HG02981 (cell line): ENCODE data around the gene RBM19.

ENCODE experiments used
- ATAC-seq: cut with Tn5 transposase; IDR thresholded peaks from one replicate; pipeline ENCODE4 v1.9.1; 2021; ENCODE audit warnings: mild to moderate bottlenecking, moderate library complexity; ENCODE audit not compliant: unreplicated experiment

RBM19 gene

DNA sequence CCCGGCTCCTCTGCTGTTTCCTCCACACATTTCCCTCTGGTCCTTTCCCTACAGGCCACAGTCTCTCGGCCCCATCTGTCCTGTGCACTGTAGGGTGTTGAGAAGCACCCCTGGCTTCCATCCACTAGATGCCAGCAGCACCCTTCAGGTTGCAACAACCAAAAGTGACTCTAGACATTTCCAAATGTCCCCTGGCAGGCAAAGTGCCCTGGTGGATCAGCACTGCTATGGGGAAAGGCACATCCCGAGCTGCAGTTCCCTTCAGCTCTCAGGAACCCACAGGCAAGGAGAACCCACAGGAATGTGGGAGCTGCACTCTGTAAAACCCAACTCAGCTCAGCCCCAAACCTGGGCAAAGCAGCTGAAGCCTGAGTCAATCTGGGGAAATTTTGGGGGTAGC, 77.0 kb downstream of the RBM19 start:
- ATAC-seq = no peak

DNA sequence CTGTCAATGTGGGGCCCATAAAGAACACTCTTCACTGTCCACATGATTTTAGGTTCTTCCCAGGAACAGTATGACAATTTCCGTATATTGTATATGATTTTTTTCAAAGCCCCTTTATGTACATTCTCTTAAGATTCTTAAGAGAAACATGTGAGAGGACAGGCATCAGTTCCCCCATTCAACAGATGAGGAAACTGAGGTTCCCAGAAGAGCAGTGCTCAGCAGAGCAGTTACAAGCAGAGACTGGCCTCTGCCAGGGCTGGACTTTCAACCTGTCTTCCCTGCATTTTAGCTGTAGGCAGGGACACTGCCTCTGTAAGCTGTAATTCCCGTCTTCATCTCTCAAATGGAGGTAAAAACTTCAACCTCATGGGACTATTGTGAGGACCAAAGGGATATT, 77.7 kb downstream of the RBM19 start:
- no peak for ATAC-seq

DNA sequence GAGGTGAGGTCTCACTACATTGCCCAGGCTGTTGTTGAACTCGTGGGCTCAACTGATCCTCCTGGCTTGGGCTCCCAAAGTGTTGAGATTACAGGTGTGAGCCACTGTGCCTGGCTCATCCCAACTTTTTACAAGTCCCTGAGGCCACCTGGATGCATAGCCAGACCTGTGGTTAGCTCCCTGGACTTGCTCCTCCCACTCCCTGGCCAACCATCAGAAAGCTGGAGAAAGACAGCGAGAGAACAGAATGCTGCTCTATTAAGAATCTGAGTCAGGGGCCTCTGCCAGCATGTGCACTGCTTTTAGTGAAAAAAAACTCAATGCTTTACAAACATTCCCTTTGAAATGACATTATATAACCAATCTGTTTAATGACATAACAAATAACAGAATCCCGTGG, 78.2 kb downstream of the RBM19 start:
- no peak for ATAC-seq

DNA sequence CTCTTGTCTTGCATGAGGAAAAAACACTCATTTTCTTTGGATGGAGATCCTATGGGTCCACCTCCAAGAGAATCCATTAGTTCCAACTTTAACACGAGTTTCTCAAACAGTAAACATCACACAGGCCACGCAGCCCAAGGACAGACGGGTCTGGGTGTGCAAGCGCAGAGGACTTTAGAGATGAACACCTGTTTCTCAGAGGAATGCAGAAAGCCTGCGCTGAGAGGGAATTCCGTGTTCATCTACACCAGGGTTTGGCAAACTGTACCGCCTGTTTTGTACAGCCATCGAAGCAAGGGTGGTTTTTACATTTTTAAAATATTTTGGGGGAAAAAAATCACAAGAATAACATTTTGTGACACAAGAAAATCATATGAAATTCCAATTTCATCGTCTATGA, 79.4 kb downstream of the RBM19 start:
- ATAC-seq = no peak

DNA sequence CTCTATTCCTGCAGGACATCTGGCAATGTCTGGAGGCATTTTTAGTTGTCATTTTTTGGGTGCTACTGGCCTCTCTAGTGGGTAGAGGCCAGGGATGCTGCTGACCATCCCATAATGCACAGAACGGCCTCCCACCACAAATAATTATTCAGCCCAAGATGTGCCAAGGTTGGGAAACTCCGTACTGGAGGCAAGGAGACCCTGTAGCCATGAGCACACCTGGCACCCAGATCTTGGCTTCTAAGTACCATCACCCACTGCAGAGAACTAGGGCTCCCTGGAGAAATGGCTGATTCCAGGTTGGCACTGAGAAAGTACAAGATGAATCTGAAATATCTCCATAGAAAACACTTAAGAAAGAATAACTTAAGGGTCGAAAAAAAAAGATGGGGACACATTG, 81.7 kb downstream of the RBM19 start:
- ATAC-seq = no peak

DNA sequence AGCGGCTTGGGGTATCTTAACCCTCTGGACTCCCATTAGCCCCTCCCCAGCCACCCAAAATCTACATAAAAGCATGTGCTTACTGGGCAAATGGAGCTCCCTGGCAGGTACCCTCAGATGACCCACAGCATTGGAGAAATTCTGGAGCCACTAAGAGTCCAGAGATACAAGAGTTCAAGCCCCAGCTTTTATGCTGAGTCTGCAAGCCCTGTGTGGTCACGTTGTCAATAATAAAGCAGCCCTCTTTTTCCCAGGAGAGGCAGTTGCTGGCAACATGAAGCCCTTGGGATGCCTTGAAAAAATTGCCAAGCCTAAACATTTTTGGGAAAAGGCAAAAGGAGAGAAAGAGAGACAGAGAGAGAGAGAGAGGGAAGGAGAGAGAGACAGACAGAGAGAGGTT, 83.4 kb downstream of the RBM19 start:
- ATAC-seq = no peak

DNA sequence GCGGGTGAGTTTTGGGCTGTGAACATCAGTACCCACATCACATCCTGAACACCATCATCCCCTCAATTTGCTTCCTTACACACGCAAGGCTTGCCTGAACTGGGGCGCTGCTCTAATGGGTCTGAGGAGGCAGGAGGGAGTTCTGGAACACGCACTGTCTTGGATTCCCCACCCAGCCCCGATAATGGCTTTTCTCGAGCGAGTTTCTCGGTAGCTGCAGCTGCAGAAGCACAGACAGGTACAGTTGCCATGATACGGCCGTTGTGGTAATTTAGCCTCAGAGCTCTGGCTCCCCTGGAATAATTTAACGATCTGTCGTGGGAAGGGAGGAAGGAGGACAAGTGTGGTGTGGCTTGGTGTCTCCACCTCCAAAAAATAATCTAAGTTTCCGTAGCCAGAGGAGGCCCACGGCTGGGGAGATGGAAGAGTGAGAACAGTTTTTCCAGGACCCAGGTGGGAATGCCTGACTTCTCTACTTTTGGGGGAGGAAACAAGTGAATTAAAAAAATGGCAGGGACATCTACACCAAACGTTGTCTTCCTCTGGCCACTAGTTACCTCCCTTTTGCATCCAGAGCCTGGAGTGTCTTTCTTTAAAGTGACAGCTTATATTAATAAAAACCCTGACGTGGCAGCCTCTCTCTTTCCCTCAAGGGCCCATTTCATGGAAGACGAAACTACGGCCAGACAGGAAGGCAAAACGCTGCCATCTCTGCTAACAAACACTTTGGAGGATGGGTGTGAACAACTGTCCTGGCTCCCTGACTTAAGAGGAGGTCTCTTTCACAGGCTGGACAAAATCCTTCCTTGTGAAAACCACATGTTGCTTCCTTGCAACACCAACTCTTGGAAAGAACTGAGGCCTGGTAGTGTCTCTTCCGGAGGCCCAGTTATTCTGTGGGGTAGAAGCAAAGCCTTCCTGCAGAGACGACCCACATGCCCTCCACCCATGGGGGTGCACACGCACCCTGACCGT, 84.8 kb downstream of the RBM19 start:
- ATAC-seq = no peak

DNA sequence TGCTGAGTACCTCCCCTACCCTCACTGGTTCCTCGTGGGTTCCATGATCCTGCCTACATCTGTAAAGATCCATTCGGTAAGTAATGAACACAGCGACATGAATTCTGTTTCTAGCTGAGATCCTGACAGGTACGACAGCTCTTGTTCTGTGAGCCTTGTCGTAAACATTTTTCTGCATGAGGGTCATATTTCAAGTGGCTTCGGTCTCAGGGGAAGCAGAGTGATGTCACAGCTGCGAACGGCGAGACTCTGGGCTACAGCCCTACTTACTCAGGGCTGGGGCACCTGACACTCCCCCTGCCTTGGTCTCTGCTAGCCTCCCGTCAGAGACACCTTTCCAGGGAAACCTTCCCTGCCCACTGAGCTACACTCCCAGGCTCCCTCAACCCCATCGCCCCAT, 85.8 kb downstream of the RBM19 start:
- ATAC-seq = no peak

DNA sequence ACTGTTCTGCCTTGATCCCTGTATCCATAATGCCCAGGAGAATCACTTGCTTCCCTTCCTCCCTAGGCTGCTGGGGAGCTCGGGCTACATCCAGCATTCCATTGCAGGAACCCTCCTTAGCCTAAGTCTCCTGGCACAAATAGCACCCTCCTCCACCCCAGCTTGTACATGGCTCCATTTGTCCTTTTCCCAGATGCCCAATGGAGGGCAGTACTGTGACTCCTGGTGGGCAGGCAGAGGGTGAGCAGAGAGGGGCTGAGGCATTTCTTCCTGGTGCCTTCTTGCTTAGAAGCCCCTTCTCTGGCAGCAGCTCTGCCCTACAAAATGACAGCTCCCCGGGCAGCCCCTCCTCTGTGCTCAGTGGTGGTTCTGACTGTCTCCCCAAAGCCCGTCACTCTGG, 86.5 kb downstream of the RBM19 start:
- ATAC-seq = no peak

DNA sequence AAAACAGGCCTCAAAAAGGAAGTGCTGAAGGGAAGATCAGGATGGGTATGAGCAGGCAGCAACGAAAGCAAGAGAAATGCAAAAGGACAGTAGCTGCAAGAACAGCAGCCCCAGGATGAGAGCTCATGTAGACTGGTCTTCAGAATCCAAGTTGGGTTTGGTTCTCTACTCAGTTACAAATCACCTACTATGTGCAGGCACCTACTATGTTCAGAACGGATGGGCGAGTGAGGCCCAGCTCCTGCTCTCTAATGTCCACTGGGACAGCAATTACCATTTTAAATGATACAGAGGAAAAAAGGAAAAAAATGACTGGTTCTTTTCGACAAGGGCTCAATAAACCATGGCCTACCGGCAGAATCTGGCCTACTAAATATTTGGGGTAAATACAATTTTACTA, 88.5 kb downstream of the RBM19 start:
- no peak for ATAC-seq

DNA sequence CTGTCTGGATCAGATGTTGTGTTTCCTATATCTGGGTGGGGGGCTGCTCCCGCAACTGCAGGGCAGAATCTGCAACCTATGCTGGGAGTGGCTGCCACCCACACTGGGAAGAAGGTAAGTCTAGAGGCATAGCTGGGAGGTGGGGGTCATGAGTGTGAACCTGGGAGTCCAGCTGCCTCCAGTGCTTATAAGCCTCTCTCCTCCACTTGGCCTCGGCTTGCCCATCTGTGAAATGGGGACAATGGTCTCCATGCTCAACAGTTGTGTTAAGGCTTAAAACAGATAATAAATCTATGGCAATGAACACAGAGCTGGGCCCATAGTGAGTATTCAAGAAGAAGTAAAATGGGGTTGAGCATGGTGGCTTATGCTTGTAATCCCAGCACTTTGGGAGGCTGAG, 90.0 kb downstream of the RBM19 start:
- ATAC-seq = no peak

DNA sequence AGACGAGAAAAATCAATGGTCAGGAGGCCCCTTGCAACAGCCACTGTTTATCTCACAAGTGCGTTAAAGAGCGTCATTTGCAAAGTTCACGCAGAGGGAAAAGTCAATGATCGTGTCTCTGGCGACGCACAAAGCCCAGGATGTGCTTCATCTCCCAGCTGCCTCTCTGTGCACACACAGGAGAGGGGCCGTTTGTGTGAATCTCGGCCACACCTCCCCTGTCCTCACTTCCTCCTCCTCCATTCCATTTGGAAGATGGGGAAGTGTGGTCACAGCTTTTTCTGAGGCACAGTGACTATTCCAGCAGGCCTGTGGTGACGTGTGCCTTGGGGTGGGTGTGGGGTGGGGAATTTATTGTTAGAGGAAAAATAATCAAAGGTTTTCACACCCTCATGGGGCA, 90.4 kb downstream of the RBM19 start:
- ATAC-seq = no peak

DNA sequence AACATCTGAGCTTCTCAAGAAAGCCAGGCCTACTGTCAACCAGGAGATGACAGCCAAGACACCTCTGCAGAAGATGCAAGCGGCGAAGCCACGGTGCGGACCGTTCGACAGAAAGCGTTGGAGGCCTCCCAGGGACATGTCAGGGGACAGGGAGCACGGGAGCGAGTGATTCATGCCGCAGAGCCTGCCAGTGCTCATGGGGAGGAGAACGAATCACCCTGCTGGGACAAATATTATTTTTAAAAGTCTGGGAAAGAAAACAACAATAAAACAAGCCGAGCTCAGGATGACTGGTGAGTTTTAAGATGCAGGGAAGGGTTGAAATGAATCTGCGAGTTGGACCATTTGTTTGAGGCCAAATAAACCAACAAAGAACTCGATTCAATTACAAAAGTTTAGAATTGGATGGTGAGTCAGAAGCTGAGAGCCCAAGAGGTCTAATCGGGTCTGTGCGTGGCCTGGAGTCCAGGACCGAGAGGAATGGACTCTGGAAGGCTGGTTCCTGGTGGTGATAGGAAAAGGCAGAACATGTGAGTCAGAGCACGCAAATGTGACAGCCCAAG, 91.0 kb downstream of the RBM19 start:
- ATAC-seq = no peak

DNA sequence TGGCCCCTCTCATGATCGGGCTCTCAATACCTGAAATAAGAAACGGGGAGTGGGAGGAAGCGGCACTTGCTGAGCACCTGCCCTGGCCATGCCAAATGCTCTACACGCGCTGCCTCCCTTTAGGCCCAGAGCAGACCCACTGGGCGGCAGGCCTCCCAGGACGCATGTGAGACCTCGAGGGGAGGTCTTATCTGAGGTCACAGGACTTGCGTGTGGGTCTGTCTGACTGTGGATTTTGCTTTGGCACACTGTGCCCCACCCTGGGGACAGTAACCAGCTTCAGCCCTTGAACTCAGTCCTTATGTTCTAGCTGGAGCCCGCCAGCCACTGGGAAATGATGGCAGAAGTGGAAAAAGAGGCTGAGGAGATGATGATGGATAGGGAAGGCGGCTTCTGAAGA, 91.8 kb downstream of the RBM19 start:
- no peak for ATAC-seq

DNA sequence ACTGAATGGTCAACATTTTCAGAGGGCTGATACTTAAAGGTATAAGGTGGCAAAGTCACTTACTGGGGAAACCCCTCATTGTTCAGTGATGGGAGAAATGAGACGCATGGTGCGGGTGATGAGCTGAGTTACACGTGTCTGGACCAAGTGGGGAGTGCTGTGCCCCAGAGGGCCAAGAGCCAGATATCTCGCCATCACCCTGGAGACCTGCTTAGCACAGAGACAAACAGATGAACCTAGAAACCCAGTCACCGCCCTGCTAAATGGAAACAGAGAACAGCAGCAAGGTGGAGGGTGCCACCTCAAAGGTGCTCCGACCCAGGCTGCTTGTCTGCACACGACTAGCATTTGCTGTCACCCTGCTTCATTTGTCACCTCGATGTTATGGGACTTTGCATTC, 92.4 kb downstream of the RBM19 start:
- no peak for ATAC-seq

DNA sequence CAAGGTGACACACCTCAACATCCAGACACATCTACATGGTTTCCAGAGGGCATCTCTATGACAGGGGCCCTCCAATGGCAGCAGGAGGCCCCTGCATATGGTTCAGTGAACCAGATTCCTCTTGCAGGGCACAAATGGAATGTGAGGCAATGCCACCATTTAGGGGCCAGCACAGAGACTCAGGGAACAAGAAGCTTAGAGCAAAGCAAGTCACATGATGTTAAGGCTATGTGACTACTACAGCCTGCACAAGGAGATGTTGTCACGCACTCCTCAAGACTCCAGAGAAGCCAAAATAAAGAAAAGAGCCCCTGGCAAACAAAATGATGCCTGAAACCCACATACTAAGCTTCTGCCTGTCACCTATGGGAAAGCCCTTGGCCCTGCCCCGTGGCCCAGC, 95.2 kb downstream of the RBM19 start:
- no peak for ATAC-seq

DNA sequence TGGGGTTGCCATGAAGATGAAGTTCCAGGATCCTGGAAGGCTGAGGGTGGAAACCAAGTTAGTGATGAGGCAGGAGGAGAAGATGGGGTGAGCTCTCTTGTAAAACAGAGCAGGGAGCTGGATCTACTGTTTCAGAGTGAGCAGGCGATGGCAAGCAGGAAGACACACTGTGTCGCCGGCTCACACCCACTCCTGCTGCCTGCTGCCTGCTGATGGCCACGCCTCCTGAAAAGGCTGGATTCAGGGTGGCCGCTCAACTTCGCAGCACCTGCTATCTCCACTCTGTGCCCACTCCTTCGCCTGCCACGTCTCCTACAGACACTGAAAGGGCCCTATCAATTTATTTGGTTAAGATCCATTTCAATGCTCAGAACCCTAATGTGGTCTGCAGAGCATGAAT, 96.1 kb downstream of the RBM19 start:
- ATAC-seq = no peak

DNA sequence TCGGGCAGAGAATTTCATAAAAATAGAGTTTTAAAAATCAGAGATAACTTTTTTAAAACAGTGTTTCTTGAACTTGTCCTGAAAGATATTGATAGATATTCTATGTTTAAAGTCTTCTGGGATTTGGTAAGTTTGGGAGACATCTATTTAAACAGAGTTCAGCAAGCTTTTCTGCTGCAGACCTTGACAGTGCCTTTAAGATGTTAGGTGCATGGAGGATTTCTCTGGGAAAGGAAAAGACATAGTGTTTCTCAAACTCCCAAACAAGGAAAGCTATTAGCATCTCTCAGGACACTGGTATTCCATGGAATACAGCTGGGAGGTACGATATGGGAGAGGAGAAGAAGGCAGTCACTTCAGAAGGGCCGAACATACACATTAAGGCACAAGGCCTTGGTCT, 97.8 kb downstream of the RBM19 start:
- ATAC-seq = no peak

DNA sequence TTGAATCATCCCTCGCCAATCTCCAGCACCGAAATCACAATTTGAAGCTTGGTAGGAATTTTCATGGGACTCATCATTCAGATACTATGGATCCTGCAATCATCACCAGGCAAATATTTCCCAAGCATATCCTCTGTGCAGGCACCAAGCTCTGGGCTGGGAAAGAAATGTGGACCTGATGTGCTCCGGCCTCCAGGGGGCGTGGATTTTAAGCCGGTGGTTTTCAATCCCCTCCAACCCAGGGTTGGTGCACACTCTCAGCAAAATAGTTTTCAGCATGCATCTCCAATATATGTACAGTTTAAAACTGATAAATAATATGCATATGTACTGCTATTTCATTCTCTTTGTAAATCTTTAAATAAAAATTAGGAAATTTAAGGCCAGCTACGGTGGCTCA, 98.9 kb downstream of the RBM19 start:
- no peak for ATAC-seq

DNA sequence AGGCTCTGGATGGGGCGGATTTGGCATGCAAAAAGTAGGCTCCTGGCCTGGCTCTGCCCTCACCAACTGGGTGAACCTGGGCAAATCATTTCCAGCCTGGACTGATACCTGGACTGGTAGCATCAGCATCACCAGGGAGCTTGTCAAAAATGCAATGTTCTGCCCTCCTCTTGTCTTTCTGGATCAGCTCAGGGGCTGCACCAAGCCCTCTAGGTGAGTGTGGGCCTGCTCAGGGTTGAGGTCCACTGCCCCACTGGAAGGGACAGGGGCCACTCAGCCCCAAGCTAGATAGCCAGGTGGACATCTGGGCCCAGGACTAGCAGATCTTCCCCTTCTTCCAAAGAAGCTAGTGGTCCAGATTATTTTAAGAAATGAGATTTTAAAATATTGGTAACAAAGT, 99.6 kb downstream of the RBM19 start:
- ATAC-seq = no peak

DNA sequence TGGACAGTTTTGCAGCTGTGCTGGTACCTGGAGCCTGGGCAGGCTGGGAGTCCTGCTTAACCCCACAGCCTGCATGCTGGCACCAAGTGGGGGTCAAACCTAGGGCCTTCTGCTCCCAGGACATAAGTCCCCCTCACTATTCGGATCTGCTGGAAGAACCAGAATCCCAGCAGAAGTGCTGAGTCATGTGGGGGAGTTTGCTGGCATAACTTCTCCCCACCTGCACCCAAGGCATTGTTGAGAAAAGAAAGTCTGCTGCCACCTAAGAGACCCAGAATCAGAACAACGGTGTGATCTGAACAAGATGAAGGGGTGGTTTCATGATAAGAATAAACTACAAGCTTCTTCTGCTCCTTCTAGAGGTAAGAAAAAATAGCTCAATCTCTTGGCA, 102.7 kb downstream of the RBM19 start:
- no peak for ATAC-seq

DNA sequence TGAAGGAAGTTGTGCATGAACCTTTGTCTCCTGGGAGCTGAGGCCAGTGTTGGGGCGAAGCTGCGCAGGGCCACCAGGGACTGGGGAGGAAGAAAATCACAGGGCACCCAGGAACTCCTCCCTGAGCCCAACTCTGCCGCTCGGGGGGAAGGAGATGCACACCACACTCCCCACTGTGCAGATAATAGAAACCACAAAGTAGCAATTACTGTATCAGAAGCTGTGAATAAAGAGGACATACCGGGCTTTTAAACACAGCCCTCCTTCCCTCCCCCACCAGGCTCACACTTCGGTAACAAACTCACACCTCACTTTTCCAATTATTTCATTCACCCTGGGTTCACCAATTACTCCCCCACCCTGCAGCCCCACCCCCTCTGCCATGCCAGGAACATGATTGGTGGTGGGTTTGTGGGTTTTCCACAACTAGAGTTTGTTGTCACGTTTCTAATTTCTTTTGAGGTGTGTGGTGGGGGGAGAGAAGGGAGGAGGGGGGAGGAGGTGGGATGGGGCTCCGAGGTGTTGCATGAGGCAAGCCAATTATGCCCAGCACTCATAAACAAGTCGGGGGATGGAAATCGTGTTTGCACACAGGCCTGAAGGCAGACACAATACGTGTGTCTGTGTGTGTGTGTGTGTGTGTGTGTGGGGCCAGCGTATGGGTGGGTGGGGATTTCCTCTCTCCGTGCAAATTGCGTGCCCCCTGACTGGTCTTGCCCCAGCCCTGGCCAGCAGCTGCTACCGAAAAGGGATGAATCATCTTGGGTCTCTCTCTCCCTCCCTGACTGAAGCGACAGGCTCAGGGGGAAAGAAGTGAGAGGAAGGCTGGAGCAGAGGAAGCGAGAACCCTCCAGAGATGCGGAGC, 103.3 kb downstream of the RBM19 start:
- ATAC-seq = no peak
